Epithelial cell of esophagus (primary cell): ENCODE measurements around the gene RBBP5.

Experiments used
- DNase-seq: peaks from one replicate; pipeline ENCODE4 v3.0.0; 2010; ENCODE audit warnings: low read depth
- H3K4me3 ChIP-seq: 2 replicates; pipeline ENCODE4 v1.5.1; 2011; ENCODE audit warnings: mild to moderate bottlenecking, low read length, control low read depth
- TF ChIP-seq, protein P1 (sequence below): IDR thresholded peaks from 2 replicates; pipeline ENCODE4 v1.5.1; 2011; ENCODE audit warnings: low read depth, mild to moderate bottlenecking, low read length, control low read depth, inconsistent platforms; ENCODE audit not compliant: insufficient read depth; ENCODE audit errors: missing control alignments

Gene RBBP5

DNA sequence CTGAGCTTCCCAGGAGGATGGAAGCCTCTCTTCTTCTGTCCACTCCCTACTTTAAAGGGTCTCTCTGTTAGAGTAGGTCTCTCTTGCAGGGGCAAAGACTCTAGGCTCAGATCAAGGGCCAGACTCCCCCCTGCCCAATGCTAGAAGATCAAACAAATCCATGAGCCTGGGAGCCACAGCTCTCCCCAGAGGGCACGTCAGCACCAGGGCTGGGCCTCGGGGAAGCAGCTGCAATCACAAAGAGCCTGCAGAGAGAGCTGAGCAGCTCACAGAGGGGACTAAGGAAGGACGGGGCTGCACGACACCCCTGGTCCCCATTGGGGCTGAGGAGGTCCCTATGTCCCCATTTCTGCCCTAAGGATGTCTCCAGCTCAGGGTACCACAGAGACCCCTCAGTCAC lies 74.9 kb downstream of the RBBP5 start:
- TF ChIP-seq, protein P1, sequence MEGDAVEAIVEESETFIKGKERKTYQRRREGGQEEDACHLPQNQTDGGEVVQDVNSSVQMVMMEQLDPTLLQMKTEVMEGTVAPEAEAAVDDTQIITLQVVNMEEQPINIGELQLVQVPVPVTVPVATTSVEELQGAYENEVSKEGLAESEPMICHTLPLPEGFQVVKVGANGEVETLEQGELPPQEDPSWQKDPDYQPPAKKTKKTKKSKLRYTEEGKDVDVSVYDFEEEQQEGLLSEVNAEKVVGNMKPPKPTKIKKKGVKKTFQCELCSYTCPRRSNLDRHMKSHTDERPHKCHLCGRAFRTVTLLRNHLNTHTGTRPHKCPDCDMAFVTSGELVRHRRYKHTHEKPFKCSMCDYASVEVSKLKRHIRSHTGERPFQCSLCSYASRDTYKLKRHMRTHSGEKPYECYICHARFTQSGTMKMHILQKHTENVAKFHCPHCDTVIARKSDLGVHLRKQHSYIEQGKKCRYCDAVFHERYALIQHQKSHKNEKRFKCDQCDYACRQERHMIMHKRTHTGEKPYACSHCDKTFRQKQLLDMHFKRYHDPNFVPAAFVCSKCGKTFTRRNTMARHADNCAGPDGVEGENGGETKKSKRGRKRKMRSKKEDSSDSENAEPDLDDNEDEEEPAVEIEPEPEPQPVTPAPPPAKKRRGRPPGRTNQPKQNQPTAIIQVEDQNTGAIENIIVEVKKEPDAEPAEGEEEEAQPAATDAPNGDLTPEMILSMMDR = no peak
- no peak for DNase-seq
- H3K4me3 ChIP-seq = no peak overlapping the region

DNA sequence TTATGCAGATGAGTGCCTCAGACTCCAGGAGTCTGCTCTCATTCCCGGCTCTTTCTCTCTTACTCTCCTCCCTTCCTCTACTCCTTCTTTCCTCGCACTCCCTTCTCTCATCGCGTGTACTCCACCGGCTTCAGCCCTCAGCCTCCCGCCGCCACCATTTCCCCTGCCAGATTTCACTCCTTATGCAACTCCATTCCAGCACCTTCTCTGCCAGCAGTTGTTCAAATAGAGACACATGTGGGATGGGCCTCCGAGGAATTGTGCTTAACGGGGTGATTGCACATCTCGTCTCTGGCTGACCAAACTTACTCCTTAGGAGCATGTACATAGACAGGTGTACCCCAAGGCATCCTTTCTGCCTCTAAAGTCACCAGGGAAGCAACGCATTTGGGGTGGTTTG lies 76.6 kb downstream of the RBBP5 start:
- TF ChIP-seq, protein P1 = no peak
- DNase-seq = no peak
- no peak overlapping the region for H3K4me3 ChIP-seq

DNA sequence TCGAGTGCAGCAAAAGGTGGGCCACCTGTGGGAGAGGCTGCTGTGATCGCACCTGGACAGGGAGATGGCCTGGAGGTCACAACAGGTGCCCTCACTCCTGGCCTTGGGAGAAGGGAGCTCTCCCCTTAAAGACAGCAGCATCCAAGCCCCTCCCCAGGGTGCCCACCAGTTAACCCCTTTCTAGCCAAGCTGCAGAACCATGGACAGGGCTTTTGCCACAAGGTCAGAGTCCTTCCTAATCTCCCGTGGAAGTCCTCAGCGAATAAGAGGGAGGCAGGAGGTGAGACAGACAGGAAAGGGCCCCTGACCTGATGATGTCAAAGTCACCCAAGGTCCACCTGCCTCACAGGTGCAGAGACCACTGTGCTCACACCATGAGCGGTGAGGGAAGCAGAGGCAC lies 77.0 kb downstream of the RBBP5 start:
- no peak for DNase-seq
- TF ChIP-seq, protein P1 = no peak
- no peak overlapping the region for H3K4me3 ChIP-seq

DNA sequence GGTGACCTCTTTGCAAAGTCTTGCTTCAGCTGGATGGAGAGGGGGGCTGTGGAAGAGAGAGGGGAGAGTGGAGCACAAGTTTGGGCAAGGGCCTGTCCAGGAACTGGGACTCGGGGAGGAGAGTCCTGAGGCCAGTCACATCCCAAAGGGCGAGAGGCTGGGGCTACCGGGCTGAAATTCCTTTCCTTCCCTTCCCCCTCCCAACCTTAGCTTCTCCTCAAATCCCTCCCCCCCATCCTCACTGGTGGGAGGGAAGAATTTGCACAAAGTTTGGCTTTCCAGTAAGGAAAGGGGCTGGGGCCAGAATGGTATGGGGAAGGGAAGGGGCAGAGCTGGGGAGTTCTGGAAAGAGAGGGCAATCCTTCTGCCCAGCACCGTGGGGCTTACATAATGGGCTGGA lies 77.9 kb downstream of the RBBP5 start:
- DNase-seq = no peak
- TF ChIP-seq, protein P1 = no peak
- no peak overlapping the region for H3K4me3 ChIP-seq

DNA sequence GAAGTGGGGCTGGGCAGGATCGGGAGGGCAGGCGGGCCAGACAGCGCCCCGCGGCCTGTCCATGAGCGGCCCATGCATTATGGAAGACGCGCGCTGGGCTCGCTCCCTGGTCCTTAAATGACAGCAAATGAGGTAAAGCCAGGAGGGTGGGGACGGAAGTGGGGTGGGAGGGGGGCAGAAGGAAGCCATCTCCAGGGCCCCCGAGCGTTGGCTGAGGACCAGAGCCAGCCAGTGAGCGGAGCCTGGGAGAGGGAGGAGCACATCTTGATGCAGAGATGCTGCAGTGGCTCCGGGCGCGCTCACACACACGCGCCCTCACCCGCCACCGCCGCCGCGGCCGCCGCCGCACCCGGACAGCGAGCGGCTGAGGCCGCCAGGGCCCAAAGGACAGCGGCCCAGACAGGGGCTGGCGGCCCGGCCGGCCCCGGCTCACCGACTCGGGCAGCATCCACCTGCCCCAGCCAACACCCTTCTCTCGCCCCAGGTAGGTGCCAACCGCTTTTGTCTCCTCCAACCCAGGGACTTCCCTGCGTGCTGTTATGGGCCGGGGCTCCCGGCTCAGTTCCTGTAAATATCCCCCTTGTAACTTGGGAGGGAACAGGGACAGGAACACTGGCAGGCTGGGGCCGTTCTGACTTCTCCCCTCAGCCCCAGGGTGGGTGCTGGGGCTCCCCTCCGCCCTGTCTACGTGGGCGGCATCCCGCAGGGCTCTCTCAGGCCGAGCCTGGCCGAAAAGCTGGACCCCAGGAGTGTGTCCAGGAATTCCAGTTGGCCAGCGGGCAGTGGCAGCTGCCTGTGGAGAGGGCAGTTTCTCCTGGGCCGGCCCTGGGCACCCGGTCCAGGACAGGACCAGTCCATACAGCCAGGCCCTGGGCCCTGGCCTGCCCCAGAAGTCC lies 78.6 kb downstream of the RBBP5 start, which contains the start of gene CNTN2:
TSS of gene CNTN2 (plus strand) at position 302 of the 896 bp plus-strand sequence. CDS start 9,974 bp downstream, outside the sequence.
- no peak for DNase-seq
- TF ChIP-seq, protein P1 = no peak
- no peak within 1 kb of the TSS for H3K4me3 ChIP-seq

DNA sequence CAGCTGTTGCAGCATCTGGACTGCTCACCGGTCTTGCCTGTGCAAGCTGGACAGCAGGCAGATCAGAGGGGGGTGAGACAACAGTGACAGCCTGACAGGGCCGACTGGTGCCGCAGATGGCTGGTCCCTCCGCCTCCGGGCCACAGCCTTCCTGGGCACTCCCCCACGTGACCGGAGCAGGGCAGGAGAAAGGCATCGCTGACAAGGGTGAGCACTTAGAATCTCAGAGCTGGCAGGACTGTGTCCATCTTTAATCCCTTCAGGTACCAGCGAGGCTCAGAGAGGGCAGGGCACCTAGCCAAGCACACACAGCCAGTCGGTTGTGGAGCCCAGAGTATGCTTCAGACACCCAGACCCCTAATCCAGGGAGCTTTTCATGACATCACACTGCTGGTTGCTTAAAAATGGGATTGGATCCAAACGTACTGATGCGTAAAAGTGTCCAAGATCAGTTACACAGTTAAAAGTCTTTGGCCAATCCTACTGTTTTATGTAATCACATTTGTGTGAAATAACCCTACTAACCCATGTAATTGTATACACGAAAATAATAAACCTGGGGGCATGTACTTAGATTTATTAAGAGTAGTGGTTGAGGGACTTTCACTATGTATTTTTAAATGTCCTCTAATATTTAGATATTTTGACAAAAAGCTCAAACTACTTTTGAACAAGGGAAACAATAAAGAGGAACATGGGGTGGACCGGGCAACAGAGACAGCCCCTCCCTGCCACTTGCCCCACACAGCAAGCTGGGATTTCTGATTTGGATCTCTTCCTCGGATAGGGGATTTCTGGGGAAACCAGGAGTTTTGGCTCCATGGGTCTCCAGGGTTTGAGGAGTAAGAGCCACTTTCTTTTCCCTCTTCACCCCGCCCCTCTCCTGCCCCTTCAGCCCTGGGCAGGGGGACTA lies 79.5 kb downstream of the RBBP5 start:
- DNase-seq = no peak
- TF ChIP-seq, protein P1 = no peak
- no peak overlapping the region for H3K4me3 ChIP-seq
